Ishikawa (cell line): Measurements from ENCODE around the gene CA12.
A peak's percentile ranks its signal among the peaks of the same experiment; 100 is the strongest.

ENCODE experiments used
- CEBPB ChIP-seq: IDR thresholded peaks from 2 replicates; pipeline ENCODE4 v1.6.1; 2012
- EP300 ChIP-seq: IDR thresholded peaks from 2 replicates; pipeline ENCODE4 v1.6.1; 2012; ENCODE audit warnings: borderline replicate concordance
- NFIC ChIP-seq: IDR thresholded peaks from 2 replicates; pipeline ENCODE4 v1.6.1; 2012
- RAD21 ChIP-seq: IDR thresholded peaks from 2 replicates; pipeline ENCODE4 v1.6.1; 2012; ENCODE audit warnings: low read depth
- TAF1 ChIP-seq: IDR thresholded peaks from 2 replicates; pipeline ENCODE4 v1.6.1; 2012; ENCODE audit warnings: low read depth, mild to moderate bottlenecking
- ZBTB7A ChIP-seq: IDR thresholded peaks from 2 replicates; pipeline ENCODE4 v1.6.1; 2012; ENCODE audit warnings: low read depth
- TF ChIP-seq, protein P1 (sequence below): IDR thresholded peaks from 2 replicates; pipeline ENCODE4 v1.6.1; 2012

DNA sequence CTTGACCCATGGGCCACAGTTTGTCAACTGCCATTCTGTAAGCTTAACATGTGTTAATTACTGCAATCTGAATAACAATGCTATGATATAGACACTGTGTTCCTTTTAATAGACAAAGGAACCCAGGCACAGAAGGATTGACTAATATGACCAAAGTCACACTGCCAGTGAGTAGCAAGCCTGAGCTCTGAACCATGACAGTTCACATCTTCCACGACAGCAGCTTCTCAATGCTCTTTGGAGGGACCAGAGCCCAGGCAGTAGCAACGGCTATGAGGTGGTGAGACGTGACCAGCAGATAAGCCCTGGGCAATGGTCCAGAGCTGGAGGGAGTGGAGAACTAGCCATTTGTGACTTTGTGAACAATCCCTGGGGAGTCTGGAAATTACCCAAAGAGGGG is 19.4 kb downstream of the CA12 start:
- TF ChIP-seq RAD21, result no peak
- no peak for TF ChIP-seq EP300
- TF ChIP-seq, protein P1, sequence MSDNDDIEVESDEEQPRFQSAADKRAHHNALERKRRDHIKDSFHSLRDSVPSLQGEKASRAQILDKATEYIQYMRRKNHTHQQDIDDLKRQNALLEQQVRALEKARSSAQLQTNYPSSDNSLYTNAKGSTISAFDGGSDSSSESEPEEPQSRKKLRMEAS, result no peak
- TF ChIP-seq CEBPB, result no peak
- TF ChIP-seq NFIC, result peak; percentile 75
- no peak for TF ChIP-seq TAF1
- no peak for TF ChIP-seq ZBTB7A
